ENCODE data around the gene APBA1. TPM values are rescaled to one million over a fixed set of nuclear protein-coding genes. Genes with fewer than 3 reads are reported as not detected.

Gene APBA1
- total and polyA plus RNA-seq, 2 of the 8 experiments (the other 6 are each of a cell fraction or from before 2014, with no cell fraction given) = 0.36 to 0.60 TPM

- TF ChIP-seq FOSL1 (IDR thresholded peaks at IDR 0.05; ENCODE audit: insufficient read depth, low read depth, low read length) (no peak), SUZ12 (IDR thresholded peaks at IDR 0.05; ENCODE audit: low read length) (no peak), ATF3 (IDR thresholded peaks at IDR 0.05; ENCODE audit: insufficient read depth, low read depth, low read length) (no peak)
Measured at GRCh38 chr9:69500896-69501295, 171.3 kb downstream of the APBA1 start (continued).

Data from H1 (cell line).